Ascending aorta (tissue), 2 donors: ENCODE measurements around the gene MIA. TPM values are rescaled to one million over a fixed set of nuclear protein-coding genes. Genes with fewer than 3 reads are reported as not detected.
"Not testable (repeated sequence)": the region's sequence is repeated elsewhere in the genome, so short reads cannot be mapped to it uniquely, and the experiment has no call there.

Experiments used
- DNase-seq, 2 donors: peaks; one replicate each; pipeline ENCODE4 v3.0.0-alpha.2; 2019; ENCODE audit warnings: low spot score in 2 of 2
- H3K27ac ChIP-seq, 2 donors: fragments of 200-600 bp; sonication (generic); one replicate each; pipeline ENCODE4 v1.5.1; 2016 to 2017; ENCODE audit warnings: mild to moderate bottlenecking in 1 of 2
- H3K27me3 ChIP-seq: fragments of 200-600 bp; sonication (generic); one replicate; pipeline ENCODE4 v1.5.1; 2017
- H3K36me3 ChIP-seq, 2 donors: fragments of 200-600 bp; sonication (generic); one replicate each; pipeline ENCODE4 v1.5.1; 2016
- H3K4me1 ChIP-seq, 2 donors: fragments of 200-600 bp; sonication (generic); one replicate each; pipeline ENCODE4 v1.5.1; 2016 to 2017; ENCODE audit warnings: mild to moderate bottlenecking in 1 of 2
- H3K4me3 ChIP-seq, 2 donors: fragments of 200-600 bp; sonication (generic); one replicate each; pipeline ENCODE4 v1.5.1; 2016 to 2017; ENCODE audit warnings: mild to moderate bottlenecking in 1 of 2
- H3K9me3 ChIP-seq, 2 donors: fragments of 200-600 bp; sonication (generic); one replicate each; pipeline ENCODE4 v1.5.1; 2016
- CTCF ChIP-seq, 3 experiments: fragments of 200-600 bp in 2 of 3; fragments of 450-650 bp in 1 of 3; sonication (generic) in 2 of 3; IDR thresholded peaks; one replicate each; pipeline ENCODE4 v1.5.1; 2016 to 2019; ENCODE audit warnings: antibody characterized with exemption in 3 of 3, mild to moderate bottlenecking in 1 of 3, moderate library complexity in 1 of 3
- intact Hi-C: fragments of 100-400 bp; cut with DNase I; formaldehyde crosslinking; loops from one replicate; pipeline ENCODE4 v1.15.1; 2023
- total RNA-seq: library from RNA; depleted of rRNA; stranded (reverse); fragments of >200 nt; gene quantifications from one replicate; pipeline ENCODE4 v1.1.0, GENCODE V29; 2016

MIA gene
- total RNA-seq, 1 donor from 2014 or later, result not detected

DNA sequence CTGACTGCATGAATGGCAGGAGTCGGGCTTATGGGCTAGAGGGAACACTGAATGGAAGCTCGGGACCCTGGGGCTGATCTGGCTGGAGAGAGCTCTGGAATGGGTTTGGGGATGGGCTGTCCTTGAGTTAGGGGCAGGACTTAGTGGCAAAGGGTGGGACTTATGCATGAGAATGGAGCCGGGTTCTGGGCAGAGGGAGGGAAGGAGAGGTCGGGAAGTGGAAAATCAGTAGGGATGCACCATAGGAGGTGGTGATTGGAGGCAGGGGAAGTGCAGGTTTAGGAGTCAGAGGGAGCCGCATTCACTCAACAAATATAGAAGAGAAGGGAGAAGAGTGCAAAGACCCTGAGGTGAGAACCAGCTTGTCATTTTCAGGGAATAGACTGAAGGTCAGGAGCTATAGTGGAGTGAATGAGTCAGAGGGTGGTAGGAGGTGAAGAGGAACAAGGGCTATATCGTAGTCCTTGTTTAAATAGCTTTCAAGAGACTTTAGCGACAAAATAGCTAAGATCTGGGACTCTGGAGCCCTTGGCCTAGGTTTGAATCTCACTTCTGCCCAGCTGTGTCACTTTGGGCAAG is 3.5 kb downstream of the MIA start:
- peak overlapping the region; percentile 81 to 91 for H3K4me3 ChIP-seq
- no peaks in the 10 kb centered on the region for H3K27me3 ChIP-seq
- no peak for TF ChIP-seq CTCF (IDR thresholded peaks at IDR 0.05)
- peak overlapping the region; percentile 97 to 99 for H3K27ac ChIP-seq
- intact Hi-C loops, result loop anchor here (1.0 to 10.0 kb wide), 6 partner anchors 20 to 486 kb away; partner anchors contain the start of genes ACTMAP, BLVRB, HNRNPUL1 and SPTBN4
- no peak for DNase-seq
- peaks cover 0 to 13% of the 10 kb centered on the region in 2 donors for H3K4me1 ChIP-seq
- H3K36me3 ChIP-seq, result peaks cover 1 to 9% of the 10 kb centered on the region in 2 donors
- H3K9me3 ChIP-seq, result no peaks in the 10 kb centered on the region

DNA sequence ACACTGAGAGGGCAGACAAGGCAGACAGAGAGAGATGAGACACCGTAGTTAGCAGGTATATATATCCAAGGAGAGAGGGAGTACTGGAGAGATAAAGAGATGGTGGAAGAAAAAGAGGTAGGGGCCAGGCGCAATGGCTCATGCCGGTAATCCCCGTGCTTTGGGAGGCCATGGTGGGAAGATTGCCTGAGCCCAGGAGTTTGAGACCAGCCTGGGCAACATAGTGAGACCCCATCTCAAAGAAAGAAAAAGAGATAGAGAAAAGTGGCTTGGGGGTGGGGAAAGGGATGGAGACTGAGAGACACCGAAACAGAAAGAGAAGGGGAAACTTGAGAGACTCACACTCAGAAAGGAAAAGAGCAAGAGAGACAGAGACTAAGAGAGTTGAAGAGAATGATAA is 5.3 kb downstream of the MIA start:
- Histone ChIP-seq H3K9me3 (no peaks in the 10 kb centered on the region), H3K4me1 (peaks cover 0 to 13% of the 10 kb centered on the region in 2 donors), H3K27ac (no peak overlapping the region), H3K4me3 (no peak overlapping the region), H3K36me3 (peaks cover 13 to 17% of the 10 kb centered on the region in 2 donors), H3K27me3 (no peaks in the 10 kb centered on the region)
- TF ChIP-seq CTCF (IDR thresholded peaks at IDR 0.05), result no peak
- no peak for DNase-seq
- intact Hi-C loops, result no loop called here

DNA sequence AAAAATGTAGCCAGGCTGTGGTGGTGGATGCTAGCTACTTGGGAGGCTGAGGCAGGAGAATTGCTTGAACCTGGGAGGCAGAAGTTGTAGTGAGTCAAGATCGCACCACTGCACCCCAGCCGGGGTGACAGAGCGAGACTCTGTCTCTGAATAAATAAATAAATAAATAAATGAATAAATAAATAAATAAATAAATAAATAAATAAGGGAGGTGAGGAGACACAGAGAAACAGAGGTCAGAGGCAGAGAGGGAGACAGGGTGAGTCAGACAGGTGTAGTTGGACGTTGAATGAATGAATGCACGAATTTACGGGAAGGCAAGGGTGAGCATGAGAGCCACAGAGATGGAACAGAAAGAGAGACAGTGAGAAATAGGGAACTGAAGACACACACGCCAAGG is 5.8 kb downstream of the MIA start:
- no peak for TF ChIP-seq CTCF (IDR thresholded peaks at IDR 0.05)
- no peak overlapping the region for H3K27ac ChIP-seq
- H3K27me3 ChIP-seq, result no peaks in the 10 kb centered on the region
- peaks cover 0 to 13% of the 10 kb centered on the region in 2 donors for H3K4me1 ChIP-seq
- no peaks in the 10 kb centered on the region for H3K9me3 ChIP-seq
- H3K4me3 ChIP-seq, result no peak overlapping the region
- DNase-seq, result no peak
- intact Hi-C loops, result no loop called here
- peaks cover 13 to 17% of the 10 kb centered on the region in 2 donors for H3K36me3 ChIP-seq

GRCh38 chr19:40783711-40784110 is 8.4 kb downstream of the MIA start:
- Histone ChIP-seq H3K4me1 (peaks cover 0 to 6% of the 10 kb centered on the region in 2 donors), H3K9me3 (no peaks in the 10 kb centered on the region), H3K27ac (no peak overlapping the region), H3K4me3 (no peak overlapping the region), H3K27me3 (no peaks in the 10 kb centered on the region), H3K36me3 (peaks cover 21 to 31% of the 10 kb centered on the region in 2 donors)
- no peak for DNase-seq
- intact Hi-C loops, result no loop called here
- no peak for TF ChIP-seq CTCF (IDR thresholded peaks at IDR 0.05)

DNA sequence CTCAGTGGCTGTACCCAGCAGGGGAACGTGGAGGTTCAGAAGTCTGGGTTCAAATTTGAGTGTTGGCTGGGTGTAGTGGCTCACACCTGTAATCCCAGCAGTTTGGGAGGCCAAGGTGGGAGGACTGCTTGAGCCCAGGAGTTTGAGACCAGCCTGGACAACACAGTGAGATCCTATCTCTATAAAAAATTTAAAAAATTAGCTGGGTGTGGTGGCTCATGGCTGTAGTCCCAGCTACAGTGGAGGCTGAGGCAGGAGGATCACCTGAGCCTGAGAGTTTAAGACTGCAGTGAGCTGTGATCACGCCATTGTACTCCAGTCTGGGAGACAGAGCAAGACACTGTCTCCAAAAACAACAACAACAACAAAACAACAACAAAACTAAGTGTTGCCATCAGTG is 8.8 kb downstream of the MIA start:
- H3K36me3 ChIP-seq, result peaks cover 24 to 31% of the 10 kb centered on the region in 2 donors
- DNase-seq, result not testable (repeated sequence)

GRCh38 chr19:40785526-40785925 is 10.2 kb downstream of the MIA start:
- TF ChIP-seq CTCF (IDR thresholded peaks at IDR 0.05), result no peak
- H3K36me3 ChIP-seq, result peaks cover 20 to 35% of the 10 kb centered on the region in 2 donors
- H3K9me3 ChIP-seq, result no peaks in the 10 kb centered on the region
- no peaks in the 10 kb centered on the region for H3K27me3 ChIP-seq
- H3K4me1 ChIP-seq, result peaks cover 0 to 6% of the 10 kb centered on the region in 2 donors
- DNase-seq, result no peak
- no peak overlapping the region for H3K4me3 ChIP-seq
- intact Hi-C loops, result no loop called here
- peak overlapping the region in 1 of 2 donors; percentile 16 for H3K27ac ChIP-seq

More for the DNA sequence above, 8.8 kb downstream of the MIA start:
- H3K4me3 ChIP-seq, H3K9me3 ChIP-seq, H3K27ac ChIP-seq, intact Hi-C loops, H3K4me1 ChIP-seq, H3K27me3 ChIP-seq: not testable (repeated sequence)
